HK-2 (cell line): ENCODE results near the gene GLDN.

Experiments used
- DNase-seq: peaks from one replicate; pipeline ENCODE4 v3.0.0-alpha.2; 2018; ENCODE audit not compliant: unreplicated experiment

GLDN gene

DNA sequence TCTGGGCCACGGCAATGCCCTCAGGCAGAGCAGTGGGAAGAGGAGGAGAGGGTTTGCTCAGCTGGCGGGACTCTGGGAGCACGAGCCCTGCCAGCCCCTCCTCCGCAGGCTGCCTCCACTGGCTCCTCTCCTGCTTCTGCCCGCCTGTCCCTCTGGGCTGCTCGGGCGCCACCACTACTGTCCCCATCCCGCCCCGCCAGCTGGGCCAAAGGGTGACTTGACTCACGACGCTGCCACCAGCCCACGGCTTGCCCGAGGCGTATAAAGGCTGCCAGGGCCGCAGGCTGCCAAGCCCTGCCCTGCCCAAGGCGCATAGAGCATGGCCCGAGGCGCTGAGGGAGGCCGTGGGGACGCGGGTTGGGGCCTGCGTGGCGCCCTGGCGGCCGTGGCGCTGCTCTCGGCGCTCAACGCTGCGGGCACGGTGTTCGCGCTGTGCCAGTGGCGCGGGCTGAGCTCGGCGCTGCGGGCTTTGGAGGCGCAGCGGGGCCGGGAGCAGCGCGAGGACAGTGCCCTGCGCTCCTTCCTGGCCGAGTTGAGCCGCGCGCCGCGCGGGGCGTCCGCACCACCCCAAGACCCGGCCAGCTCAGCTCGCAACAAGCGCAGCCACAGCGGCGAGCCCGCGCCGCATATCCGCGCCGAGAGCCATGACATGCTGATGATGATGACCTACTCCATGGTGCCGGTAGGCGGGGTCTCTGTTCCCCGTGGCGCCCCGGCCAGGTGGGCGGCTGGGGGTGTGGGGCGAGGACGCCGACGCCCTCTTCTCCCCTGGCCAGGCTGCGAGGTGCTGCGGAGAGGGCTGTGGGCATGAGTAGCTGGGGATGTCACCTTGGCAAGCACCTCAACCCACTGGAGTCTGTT lies at the start of gene GLDN:
TSS of gene GLDN (plus strand) at position 290 of the 861 bp plus-strand sequence. CDS start at position 320, 30 bp downstream.
- no peak for DNase-seq

DNA sequence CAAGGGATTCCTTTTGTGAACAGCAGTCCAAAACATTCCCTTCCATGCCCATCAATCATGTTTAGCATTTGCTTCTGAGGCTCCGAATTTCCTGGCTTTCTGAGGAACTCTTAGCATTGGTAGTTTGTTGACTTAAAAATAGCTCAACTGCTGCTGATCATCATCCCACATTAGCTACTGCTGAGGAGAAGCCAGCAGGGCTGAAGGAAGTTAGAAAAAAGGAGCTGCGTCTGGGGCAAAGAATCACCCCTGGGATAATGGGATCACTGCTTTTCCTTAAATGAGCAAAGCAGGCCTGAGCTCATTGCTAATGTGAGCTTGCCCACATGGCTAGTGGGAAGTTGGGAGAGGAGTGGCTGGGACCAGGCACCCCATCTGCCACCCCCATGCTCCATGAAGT lies 42.8 kb upstream of the GLDN start:
- no peak for DNase-seq

DNA sequence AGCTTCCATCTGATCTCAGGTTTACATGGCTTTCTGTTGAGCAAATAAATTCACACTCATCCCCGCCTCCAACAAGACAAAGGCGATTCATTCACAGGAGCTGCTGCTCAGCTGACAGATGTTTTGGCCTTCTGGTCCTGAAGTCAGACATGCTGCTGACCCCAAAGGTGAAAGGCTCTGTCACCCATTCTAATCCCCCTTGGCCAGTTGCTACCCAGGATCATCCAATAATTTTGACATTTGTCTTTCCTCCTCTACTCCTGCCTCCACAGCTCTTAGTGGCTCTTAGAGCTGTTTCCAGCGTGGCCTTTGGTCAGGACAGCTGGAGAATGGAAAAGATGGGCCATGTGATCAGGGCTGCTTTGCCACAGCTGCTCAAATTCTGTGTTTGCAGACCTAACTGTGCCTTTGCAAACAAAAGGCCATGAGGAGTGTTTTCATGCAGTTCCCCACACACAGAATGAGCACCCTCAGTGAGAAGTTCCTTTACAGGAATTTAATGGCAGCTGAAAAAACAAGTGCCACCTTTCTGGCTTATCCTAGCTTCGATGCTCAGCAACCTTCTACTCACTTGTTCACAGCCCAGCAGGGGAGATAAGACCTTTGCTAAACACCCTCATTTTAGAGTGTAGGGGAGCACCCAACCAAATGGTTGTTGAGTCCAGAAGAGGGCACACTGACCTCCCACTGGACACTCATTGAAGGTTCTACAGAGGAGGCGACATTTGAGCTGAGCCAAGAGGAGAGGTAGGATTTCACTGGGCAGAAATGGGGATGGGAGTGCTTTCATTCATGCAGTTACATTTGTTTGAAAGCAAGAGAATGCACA lies 42.1 kb upstream of the GLDN start:
- no peak for DNase-seq

DNA sequence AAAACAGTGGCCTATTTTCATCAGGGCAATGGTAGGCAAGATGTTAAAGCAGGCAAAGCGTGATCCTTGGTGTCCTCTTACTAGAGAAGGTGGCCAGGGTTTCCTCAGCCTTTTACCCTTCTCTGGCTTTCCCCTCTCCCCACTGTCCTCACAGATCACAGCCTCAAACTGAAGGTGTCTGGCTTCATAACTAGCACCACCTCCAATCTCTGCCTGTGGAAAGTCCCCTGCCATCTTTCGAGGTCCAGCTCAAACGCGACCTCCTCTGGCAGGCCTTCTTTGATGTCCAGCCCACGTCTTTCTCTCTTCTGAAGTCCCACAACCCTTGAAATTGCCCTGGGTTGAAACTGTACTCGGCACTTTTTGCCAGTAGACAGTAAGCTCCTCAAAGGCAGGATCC lies 39.0 kb upstream of the GLDN start:
- DNase-seq, result no peak

DNA sequence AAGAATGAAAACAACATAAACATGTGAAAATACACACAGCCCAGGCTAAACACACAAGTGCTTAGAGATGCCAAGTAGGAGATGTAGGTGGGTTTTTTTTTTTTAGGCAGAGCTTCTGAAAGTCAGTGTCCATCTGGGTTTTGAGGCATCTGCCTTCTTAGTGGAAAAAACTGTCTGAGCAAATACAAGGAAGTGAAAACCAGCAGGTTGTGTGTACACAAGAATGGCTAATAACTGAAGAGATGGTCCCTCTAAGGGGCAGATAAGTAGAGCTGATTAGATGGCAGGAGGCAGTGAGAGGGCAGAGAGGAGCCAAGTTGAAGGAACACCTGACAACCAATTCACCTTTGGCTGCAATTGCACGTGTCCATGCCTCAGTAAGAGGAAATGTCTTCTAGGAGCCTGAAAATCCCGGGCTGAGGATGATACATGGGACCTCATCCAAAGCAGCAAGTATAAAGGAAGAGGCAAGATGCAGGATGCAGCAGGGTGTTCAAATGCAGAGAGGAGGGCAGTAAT lies 37.9 kb upstream of the GLDN start:
- DNase-seq, result no peak

DNA sequence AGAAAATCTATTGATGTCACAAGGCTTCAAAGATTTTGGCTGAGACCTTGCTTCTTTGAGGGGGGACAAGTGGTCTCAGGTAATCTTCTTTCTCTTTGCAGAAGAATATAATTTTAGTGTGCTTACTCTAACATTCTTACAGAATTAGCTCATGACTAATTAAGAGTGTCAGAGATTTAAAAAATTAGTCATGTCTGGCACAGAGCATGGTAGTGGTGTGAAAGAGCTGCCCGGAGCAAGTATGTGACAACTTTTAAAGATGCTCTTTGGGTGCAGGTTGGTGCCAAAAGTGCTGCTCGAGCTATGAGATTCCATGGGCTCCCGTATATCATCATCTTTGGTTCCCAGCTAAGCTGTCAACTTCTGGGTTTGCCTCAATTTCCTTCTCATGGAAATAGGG lies 34.1 kb upstream of the GLDN start:
- DNase-seq, result no peak

DNA sequence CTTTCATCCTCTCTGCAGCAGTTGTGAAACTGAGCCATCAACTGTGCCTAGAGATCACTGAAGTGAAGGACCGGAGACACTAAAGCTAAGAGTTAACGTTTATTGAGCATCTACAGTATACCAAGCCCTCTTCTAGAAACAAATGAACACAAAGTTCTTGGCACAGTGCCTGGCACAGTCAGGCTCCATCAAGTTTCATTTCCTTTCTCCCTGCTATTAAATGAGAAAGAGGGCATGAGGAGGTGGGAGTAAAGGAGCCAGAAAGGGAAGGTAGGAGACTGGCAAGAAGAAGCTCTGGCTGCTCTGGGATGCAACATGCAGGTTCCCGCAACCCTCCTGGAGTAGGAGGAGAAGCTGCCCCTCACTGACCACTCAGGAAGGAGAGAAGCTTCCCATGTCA lies 33.6 kb upstream of the GLDN start:
- no peak for DNase-seq

DNA sequence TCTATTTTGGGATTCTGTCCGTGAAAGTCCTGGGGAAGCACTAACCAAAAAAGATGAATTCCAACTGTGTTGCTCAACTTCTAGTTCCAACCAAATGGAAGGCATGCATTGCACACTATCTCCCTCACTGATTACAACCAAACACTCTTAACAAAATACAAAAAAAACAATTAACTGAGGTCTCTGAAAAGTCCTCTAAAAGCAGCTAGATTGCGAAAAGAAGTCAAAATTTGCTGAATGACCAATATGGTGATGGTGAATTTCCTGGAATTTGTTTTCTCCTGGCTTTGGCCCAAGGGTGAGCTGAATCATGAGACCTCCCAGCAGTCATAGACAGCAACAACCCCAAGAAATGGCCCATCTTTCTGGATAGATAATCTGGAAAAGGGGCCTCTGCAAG lies 31.4 kb upstream of the GLDN start:
- no peak for DNase-seq

DNA sequence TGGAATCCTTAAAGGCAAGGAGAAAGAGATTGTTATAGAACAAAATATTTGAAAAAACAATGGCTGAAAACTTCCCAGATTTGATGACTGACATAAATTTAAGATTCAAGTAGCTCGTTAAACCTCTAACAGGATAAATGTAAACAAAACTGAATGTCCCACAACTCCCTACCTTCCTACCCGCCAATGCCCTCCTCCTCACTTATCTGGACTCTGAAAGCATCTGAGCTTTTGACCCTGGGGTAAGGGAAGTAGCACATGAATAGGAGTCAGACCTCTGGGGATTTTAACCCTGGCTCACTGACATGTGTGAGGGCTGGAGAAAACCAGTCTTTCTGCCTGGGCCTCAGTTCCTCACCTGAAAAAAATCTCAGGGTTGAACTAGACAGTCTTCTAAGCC lies 29.9 kb upstream of the GLDN start:
- DNase-seq, result no peak

DNA sequence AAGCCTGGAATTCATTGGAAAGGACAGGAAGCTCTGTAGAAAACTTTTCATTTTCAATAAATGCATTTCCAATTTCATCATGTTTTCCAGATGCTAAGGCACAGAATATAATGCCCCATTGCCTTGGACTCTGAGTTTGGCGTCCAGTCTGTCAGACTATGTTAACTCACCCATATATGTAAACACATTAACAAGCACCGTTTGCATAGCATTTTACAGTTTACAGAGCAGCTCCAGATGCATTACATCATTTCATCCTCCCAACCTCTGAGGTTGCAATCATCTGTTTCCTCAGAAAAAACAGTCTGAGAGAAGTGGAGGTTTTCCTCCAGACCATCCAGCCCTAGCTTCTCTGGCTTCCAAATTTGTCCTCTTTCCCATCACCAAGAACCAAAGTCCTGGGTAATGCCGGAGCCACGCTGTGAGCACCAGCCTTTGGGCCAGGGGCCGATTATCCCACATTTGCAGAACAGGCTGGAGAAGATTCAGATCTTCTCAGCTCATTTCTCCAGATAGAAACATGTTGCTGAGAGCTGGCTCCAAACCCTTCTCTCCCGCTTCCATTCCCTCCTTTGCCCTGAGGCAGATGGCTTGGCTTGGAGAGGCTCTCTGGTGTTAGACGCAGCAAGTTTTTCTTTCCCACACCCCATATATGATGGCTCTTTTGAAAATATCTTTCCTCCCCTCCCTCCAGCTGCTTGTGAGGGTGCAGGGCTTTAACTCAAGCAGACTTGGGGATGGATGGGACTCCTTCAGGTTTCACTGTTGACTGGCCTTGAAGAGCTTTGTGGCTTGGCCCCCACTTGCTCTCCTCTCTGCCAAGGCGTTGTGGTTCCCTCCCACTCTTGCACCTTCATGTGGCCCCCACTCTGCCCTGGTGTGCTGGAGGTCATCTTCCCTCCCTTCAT lies 29.0 kb upstream of the GLDN start:
- no peak for DNase-seq

DNA sequence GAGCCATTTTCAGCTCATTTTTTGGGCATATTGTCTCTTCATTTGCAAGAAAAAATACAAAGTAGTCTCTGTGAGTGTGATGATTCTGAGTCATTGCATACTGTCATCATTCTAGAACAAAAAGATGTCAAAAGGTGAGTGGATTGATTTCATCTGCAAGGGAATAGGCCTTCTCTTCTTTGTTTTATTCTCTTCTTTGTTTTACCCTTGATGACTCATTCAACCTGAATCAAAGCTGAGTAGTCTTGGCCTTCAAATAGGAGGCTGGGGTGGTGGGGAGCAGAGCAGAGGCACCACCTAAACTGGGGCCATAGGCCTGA lies 28.4 kb upstream of the GLDN start:
- DNase-seq, result no peak

DNA sequence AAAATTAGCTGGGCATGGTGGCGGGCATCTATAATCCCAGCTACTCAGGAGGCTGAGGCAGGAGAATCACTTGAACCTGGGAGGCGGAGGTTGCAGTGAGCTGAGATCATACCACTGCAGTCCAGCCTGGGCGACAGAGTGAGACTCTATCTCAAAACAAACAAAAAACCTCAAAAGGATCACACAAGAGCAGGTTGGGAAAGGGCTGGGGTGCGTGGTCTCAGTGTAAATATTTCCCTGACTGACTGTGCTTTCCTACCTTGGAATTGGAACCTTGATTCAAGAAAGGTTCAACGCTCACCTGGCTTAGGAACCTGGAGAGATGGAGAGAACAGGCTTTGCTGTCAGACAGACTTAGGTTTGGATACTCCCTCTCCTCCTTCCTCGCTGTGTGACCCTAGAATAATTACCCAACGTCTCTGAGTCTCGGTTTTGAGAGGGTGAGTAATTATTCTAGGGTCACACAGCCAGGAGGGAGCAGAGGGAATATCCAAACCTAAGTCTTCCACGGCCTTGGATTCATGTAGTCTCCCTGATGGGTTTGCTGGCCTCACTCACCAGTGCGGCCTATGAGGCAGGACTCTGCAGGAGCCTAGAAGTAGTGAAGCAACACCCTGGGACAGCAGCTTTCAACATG lies 27.7 kb upstream of the GLDN start:
- no peak for DNase-seq

DNA sequence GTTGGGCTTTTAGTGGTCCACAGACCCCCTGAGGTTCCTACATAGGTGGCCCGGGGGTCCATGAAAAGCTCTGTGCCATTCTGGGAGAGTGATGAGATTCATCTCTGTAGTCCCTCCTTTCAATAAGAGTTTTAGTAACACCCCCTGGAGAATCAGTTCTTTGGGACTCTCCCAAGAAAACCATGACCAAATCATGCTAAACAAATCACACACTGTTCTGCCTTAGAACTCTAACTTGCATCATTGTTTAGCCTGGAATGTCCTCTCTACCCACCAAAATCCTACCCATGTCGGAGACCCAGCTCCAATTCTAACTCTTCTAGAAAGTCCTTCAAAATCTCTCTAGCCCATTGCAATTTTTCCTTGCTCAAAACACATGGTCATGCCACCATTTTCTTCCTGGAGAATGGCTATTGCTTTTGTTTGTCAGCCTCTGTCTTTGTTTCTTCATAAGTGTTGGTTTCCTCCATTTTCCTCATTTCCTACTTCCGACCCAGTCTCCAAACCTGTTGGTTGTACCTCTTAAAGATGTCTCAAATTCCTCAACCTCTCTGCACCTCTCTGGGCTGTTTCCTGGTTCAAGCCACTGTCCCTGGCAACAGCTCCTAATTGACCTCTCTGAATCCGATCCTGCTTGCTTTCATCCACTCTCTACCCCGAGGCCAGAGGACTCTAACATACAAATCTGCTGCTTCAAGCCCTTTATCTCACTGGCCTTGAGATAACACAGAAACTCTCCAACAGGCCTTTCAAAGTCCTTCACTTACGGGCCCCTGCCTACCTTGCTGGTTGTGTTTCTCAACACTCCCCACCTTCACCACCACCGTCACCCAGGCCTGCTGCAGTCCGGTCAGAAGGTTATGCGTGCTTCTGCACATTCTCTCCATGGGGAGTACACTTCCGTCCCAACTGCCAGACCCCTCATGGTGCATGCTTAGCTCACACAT lies 26.8 kb upstream of the GLDN start:
- no peak for DNase-seq

DNA sequence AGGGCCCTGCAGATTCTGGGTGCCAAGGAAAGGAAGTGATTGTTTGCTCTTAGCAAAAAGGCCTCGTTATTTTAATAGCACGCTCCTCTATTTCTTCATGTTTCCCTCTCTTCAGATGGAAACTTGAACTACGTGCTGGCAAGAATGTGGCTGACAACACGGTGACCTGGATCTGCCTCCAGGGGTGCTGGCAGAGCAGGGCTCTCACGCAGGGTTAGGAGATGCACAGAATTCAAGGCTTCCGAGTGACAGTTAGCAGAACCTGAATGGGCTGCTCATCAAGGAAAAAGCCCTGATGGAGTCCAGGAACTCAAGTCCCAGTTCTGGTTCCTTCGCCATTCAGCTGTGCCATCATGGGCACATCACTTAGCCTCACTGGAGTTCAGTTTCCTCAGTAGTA lies 25.7 kb upstream of the GLDN start:
- no peak for DNase-seq

DNA sequence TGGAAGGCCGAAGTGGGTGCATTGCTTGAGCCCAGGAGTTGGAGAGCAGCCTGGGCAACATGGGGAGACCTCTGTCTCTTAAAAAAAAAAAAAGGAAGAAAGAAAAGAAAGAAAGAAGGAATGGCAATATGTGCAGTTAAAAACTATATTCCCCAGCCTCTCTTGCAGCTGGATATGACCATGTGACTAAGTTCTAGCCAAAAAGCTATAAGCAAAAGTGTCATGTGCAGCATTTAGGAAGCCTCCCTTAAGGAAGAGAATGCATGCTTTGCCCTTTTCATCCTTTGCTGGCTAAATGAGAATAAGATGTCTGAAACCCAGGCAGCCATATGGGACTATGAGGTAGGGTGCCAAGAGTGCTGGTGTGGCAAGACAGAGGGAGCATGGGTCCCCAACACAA lies 24.8 kb upstream of the GLDN start:
- DNase-seq, result no peak

DNA sequence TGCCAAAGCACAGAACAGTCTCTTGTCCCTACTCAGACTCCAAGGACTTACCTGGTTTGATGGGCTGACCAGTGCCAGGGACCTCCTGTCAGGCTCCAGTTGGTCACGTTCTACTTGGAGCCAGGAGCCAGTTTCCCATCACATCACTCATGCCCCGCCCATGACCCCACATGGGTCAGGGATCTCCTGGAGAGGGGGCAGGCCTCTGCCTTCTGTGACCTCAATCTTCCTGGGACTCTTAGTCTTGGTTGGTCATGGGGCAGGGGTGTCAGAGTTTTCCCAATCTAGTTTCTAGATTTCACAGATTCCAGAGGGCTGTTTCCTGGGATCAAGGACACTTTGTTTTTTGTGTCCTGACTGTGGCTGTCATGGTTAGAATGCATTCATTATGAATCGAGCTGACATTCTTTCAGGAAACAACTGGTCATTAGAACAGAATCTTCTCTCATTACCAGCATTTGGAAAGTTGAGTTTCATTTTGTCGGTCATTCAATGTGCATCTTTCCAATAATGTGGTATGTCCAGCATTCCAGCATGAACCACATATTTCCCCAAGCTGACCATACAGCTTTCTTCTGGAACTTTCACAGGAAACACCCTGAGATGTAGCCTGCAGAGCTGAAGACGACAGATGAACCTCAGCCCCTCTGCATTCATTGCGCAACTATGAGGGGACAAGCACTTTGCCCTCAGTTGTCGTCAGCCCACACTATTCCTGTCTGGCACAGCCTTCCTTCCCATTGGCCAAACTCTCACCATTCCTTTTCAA lies 22.9 kb upstream of the GLDN start:
- DNase-seq, result no peak

DNA sequence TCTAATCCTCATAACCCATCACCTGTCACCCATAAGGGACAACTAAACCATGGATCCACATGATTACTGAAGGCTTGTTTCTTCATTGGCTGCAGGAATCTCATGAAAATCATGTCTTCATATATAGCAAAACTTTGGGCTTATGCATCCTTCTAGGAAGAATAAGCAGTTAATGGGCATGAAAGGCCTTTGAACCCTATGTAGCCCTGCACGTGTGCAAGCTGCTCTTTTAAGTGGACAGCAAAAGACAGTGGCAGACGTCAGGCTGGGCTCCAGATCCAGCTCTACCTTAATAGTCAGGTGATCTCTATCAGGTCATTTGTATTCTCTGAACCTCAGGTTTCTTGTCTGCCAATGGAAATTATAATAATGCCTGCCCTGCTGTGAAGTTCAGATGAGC lies 21.9 kb upstream of the GLDN start:
- no peak for DNase-seq

DNA sequence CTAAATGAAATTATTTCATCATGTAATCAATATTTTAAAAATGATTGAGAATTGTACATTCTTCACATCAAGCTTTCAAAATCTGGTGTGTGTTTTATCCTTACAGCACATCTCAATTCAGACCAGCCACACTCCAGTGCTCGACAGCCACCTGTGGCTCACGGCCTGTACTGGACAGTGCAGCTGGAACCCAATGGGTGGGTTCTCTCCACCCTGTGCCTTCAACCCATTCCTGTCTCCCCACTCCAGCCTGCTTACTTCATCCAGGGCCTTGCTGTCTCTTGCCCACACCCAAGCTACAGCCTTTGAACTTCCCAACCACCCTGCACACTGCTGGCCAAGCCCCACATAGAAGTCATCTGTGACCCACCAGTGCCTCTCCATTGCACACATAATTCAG lies 20.6 kb upstream of the GLDN start:
- no peak for DNase-seq

DNA sequence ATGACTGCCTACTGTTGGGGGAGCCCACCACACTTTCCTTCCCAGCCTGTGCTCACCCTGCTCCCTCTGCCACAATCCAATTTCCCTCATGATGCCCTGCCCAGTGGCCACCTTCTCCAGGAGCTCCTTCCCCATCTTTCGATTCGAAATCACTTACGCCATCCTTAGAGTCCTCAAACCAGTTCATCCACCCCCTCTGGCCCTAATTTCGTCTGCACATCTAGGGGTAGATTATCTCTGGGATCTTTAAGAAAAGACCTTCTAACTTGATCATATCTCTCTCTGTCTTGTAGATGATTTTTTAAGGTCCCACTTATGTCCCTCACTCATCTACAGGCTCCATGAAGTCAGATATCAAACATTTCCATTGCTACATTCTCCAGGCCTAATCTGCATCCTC lies 20.1 kb upstream of the GLDN start:
- no peak for DNase-seq
